ENCODE measurements around the gene PEX13. TPM values are rescaled to one million over a fixed set of nuclear protein-coding genes. Genes with fewer than 3 reads are reported as not detected.
A peak's percentile ranks its signal among the peaks of the same experiment; 100 is the strongest.

The PEX13 gene
- total and polyA plus RNA-seq, 12 donors: 8.3 to 44.9 (median 24.2) TPM

- Histone ChIP-seq H3K27me3 (no peaks in the 10 kb centered on the region), H3K4me1 (replicated peaks in 1 of 2) (peaks cover 5 to 18% of the 10 kb centered on the region in 2 donors), H3K4me3 (no peak overlapping the region), H3K36me3 (replicated peaks in 1 of 2) (peaks cover 0 to 11% of the 10 kb centered on the region in 2 donors), H3K9me3 (replicated peaks in 1 of 3) (no peaks in the 10 kb centered on the region), H3K27ac (no peak overlapping the region)
- TF ChIP-seq CTCF (IDR thresholded peaks at IDR 0.05) (no peak), POLR2A (IDR thresholded peaks at IDR 0.05) (no peak)
- no peak for DNase-seq
- 83 to 96% (median 90%) methylated on average over 3 of the region's 3 CpGs for WGBS, 4 donors
- intact Hi-C loops (cut with DNase I): no loop called here
Measured at GRCh38 chr2:61042807-61043206, 25.3 kb downstream of the PEX13 start.

- WGBS, 4 donors: 70 to 78% (median 75%) methylated on average over 4 of the region's 4 CpGs
Measured at GRCh38 chr2:61044636-61045035, 27.1 kb downstream of the PEX13 start.

GRCh38 chr2:61045226-61045625, 27.7 kb downstream of the PEX13 start:
- no peak for DNase-seq
- Histone ChIP-seq H3K4me3 (no peak overlapping the region), H3K27ac (peak overlapping the region in 2 of 5 donors; percentile 29 to 42), H3K27me3 (no peaks in the 10 kb centered on the region), H3K4me1 (replicated peaks in 1 of 2) (peaks cover 5 to 18% of the 10 kb centered on the region in 2 donors), H3K36me3 (replicated peaks in 1 of 2) (peaks cover 0 to 29% of the 10 kb centered on the region in 2 donors), H3K9me3 (replicated peaks in 1 of 3) (no peaks in the 10 kb centered on the region)
- TF ChIP-seq CTCF (IDR thresholded peaks at IDR 0.05) (no peak), POLR2A (IDR thresholded peaks at IDR 0.05) (no peak)
- intact Hi-C loops (cut with DNase I): no loop called here
- WGBS, 4 donors: 57 to 66% (median 60%) methylated on average over 2 of the region's 2 CpGs

More at GRCh38 chr2:61044636-61045035, 27.1 kb downstream of the PEX13 start:
- no peaks in the 10 kb centered on the region for H3K9me3 ChIP-seq (replicated peaks in 1 of 3)
- H3K4me3 ChIP-seq: no peak overlapping the region
- peak overlapping the region in 1 of 5 donors; percentile 29 for H3K27ac ChIP-seq
- intact Hi-C loops (cut with DNase I): no loop called here
- no peaks in the 10 kb centered on the region for H3K27me3 ChIP-seq
- peaks cover 0 to 23% of the 10 kb centered on the region in 2 donors for H3K36me3 ChIP-seq (replicated peaks in 1 of 2)
- TF ChIP-seq CTCF (IDR thresholded peaks at IDR 0.05): no peak
- TF ChIP-seq POLR2A (IDR thresholded peaks at IDR 0.05): no peak
- H3K4me1 ChIP-seq (replicated peaks in 1 of 2): peaks cover 5 to 18% of the 10 kb centered on the region in 2 donors
- DNase-seq: no peak

DNA sequence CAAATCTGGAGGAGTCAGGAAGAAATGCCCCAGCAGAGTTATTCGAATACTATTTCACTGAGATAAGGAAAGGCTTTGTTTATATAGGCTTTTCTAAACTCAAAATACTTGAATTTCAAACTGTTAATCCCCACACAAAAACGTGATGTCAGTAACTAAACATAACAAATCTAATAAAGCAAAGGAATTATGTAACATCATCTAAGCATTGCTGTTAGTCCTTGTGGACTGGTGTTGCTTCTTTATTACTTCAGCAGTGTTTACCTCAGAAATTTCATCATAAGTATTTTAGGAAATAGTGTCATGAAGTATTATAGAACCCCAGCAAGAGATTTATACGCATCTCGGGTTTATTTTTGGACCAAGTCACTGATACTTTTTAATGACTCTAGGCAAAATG, 28.5 kb downstream of the PEX13 start:
- Histone ChIP-seq H3K36me3 (replicated peaks in 1 of 2) (peaks cover 0 to 29% of the 10 kb centered on the region in 2 donors), H3K4me3 (no peak overlapping the region), H3K27ac (peak overlapping the region in 1 of 5 donors; percentile 42), H3K9me3 (replicated peaks in 1 of 3) (no peaks in the 10 kb centered on the region), H3K27me3 (no peaks in the 10 kb centered on the region), H3K4me1 (replicated peaks in 1 of 2) (peaks cover 5 to 18% of the 10 kb centered on the region in 2 donors)
- WGBS, 4 donors: 37 to 53% (median 47%) methylated on average over 4 of the region's 4 CpGs
- no peak for DNase-seq
- TF ChIP-seq CTCF (IDR thresholded peaks at IDR 0.05) (no peak), POLR2A (IDR thresholded peaks at IDR 0.05) (no peak)
- intact Hi-C loops (cut with DNase I): no loop called here

All from adrenal gland (tissue), 12 donors.